GM12892 (cell line): ENCODE results near the gene DSCAML1.

Experiments
- POLR2A ChIP-seq: IDR thresholded peaks from 2 replicates; pipeline ENCODE4 v1.6.1; 2011; ENCODE audit warnings: low read depth, low read length, control low read depth
- POLR2AphosphoS5 ChIP-seq: IDR thresholded peaks from 2 replicates; pipeline ENCODE4 v1.6.1; 2011; ENCODE audit warnings: low read depth, low read length, control low read depth

GRCh38 chr11:117535201-117535849 is 261.7 kb downstream of the DSCAML1 start:
- no peak for TF ChIP-seq POLR2A
- TF ChIP-seq POLR2AphosphoS5, result no peak
